BE2C (cell line): ENCODE measurements around the gene ARMC10.

Experiments used
- DNase-seq: peaks from one replicate; pipeline ENCODE4 v3.0.0-alpha.2; 2020
- H3K27me3 ChIP-seq: fragments of 250-450 bp; sonication (Bioruptor Pico); 2 replicates; pipeline ENCODE4 v1.5.1; 2020; ENCODE audit warnings: mild to moderate bottlenecking
- H3K36me3 ChIP-seq: fragments of 250-450 bp; sonication (Bioruptor Pico); 2 replicates; pipeline ENCODE4 v1.5.1; 2020; ENCODE audit warnings: mild to moderate bottlenecking
- H3K4me1 ChIP-seq: fragments of 250-450 bp; sonication (Bioruptor Pico); 2 replicates; pipeline ENCODE4 v1.5.1; 2020
- H3K4me3 ChIP-seq: 2 replicates; pipeline ENCODE4 v1.5.1; 2011; ENCODE audit warnings: low read depth, low read length
- H3K9me3 ChIP-seq: fragments of 250-450 bp; sonication (Bioruptor Pico); 2 replicates; pipeline ENCODE4 v1.5.1; 2020
- TF ChIP-seq, protein P1 (sequence below): IDR thresholded peaks from 2 replicates; pipeline ENCODE4 v1.5.1; 2012; ENCODE audit warnings: mild to moderate bottlenecking, low read depth, low read length

ARMC10 gene

DNA sequence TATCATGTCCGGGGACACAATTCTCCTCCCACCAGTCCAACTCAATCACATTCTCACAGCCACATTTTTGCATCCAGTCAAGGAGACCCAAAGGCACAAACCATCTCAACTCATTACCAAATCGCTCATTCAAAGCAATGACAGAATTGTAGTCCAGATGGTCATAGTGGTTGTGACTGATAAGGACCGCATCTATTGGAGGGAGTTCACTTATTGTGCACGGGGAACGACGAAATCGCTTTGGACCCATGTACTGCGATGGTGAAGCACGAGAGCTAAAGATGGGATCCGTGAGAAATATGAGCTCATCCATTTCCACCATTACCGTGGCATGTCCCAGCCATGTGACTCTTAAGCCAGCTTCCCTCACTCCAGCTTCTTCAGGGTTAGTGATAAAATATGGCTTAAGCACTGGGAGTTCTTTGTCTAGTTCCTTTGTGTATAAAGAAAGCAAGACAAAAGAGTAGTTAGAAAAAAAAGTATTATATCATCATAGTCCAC is 44.9 kb downstream of the ARMC10 start:
- H3K36me3 ChIP-seq: peaks cover 37% of the 10 kb centered on the region
- no peak overlapping the region for H3K4me3 ChIP-seq
- no peak for DNase-seq
- no peaks in the 10 kb centered on the region for H3K9me3 ChIP-seq
- no peaks in the 10 kb centered on the region for H3K4me1 ChIP-seq
- no peaks in the 10 kb centered on the region for H3K27me3 ChIP-seq
- TF ChIP-seq, protein P1, sequence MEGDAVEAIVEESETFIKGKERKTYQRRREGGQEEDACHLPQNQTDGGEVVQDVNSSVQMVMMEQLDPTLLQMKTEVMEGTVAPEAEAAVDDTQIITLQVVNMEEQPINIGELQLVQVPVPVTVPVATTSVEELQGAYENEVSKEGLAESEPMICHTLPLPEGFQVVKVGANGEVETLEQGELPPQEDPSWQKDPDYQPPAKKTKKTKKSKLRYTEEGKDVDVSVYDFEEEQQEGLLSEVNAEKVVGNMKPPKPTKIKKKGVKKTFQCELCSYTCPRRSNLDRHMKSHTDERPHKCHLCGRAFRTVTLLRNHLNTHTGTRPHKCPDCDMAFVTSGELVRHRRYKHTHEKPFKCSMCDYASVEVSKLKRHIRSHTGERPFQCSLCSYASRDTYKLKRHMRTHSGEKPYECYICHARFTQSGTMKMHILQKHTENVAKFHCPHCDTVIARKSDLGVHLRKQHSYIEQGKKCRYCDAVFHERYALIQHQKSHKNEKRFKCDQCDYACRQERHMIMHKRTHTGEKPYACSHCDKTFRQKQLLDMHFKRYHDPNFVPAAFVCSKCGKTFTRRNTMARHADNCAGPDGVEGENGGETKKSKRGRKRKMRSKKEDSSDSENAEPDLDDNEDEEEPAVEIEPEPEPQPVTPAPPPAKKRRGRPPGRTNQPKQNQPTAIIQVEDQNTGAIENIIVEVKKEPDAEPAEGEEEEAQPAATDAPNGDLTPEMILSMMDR: no peak

DNA sequence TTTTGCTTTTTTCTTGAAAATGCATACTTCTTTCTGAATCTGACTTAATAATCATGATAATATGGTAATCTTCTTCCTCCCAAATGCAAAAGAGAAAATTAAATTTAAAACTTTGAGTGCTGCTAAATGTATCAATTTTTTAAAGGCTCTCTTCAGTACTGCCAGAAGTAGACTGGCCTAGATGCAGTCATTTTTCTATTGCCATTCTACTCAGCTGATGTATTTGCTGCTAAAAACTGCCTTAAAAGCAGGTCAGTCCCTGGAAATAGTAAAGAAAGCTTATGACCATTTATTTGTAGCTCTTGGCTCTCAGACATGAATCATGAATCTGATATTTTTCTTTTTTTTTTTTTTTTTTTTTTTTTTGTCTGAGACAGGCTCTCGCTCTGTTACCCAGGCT is 45.4 kb downstream of the ARMC10 start:
- Histone ChIP-seq H3K9me3 (no peaks in the 10 kb centered on the region), H3K4me1 (no peaks in the 10 kb centered on the region), H3K27me3 (no peaks in the 10 kb centered on the region), H3K4me3 (no peak overlapping the region), H3K36me3 (peaks cover 40% of the 10 kb centered on the region)
- TF ChIP-seq, protein P1: no peak
- DNase-seq: no peak

DNA sequence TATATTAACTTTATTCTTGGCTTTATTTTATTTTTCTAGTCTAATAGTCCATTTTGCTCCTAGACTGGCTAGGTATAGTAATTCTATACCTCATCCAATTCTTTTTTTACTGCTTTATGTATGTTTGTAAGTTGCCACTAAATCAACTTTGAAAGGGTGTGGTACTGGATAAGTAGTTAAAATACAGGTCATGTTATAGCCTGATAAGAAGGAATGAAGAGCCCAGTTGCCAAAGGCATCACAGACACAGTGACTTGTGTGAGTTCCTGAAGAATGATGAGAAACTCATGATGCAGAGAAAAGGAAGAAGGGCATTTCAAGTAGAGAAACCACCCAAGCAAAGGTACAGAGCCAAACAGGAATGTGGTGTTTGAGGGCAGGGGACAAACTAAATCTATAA is 46.7 kb downstream of the ARMC10 start:
- TF ChIP-seq, protein P1: no peak
- H3K9me3 ChIP-seq: no peaks in the 10 kb centered on the region
- H3K27me3 ChIP-seq: no peaks in the 10 kb centered on the region
- H3K36me3 ChIP-seq: peaks cover 45% of the 10 kb centered on the region
- no peaks in the 10 kb centered on the region for H3K4me1 ChIP-seq
- no peak overlapping the region for H3K4me3 ChIP-seq
- DNase-seq: no peak

DNA sequence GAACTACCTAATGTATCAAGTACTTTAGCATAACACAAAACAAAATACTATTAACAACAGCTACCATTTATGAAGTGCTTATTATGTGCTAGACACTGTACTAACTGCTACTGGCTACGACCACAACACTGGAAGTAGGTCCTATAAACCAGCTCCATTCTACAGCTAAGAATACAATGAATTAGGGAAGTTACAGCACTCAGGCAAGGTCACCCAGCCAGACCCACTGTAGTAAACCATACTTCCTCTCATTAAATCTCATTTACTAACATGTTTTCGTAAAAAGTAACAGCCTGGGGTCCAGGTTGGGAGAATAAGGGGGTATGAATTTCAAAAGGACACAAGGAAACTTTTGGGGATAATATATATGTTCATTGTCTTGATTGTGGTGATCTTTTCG is 48.6 kb downstream of the ARMC10 start:
- no peak for DNase-seq
- Histone ChIP-seq H3K4me1 (no peaks in the 10 kb centered on the region), H3K9me3 (no peaks in the 10 kb centered on the region), H3K4me3 (no peak overlapping the region), H3K36me3 (peaks cover 52% of the 10 kb centered on the region), H3K27me3 (no peaks in the 10 kb centered on the region)
- TF ChIP-seq, protein P1: no peak

DNA sequence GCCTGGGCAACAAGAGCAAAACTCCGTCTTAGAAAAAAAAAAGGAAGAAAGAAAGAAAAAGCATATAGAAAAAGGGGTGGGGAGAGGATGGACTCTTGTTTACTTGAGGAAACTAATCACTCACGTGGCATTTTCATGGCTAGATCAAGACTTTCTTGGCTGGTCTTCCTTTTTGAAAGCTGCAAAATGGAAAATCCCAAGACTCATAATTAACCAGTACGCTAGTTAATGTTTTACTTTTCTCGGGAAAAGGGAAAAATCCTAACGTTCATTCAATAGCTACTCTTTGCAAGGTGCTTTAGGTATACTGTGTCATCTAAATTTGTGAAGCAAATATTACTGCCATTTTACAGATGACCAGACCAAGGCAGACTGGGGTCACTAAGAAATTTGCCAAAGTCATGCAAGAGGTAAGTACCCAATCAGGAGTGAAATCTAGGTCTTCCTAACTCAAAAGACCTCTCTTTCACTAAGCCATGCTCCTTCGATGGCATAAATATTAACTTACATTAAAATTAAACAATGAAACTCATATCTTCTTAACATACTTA is 49.6 kb downstream of the ARMC10 start:
- Histone ChIP-seq H3K9me3 (no peaks in the 10 kb centered on the region), H3K4me1 (no peaks in the 10 kb centered on the region), H3K36me3 (peaks cover 46% of the 10 kb centered on the region), H3K4me3 (no peak overlapping the region), H3K27me3 (no peaks in the 10 kb centered on the region)
- TF ChIP-seq, protein P1: no peak
- DNase-seq: no peak

DNA sequence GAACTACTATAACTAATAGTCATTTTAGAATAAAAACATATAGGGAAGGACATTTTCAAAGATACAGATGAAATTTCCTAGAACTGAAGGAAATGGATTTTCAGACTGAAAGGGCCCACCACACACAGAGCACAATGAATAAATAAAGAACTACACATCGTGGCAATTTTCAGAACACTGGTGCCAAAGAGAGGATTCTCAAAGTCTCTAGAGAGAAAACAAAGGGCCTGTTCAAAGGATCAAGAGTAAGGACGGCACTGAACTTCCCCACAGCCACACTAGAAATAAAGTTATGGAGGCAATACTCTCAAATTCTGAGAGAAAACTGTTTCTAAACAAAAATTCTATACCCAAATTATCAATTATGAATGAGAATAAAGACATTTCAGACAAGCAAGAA is 52.1 kb downstream of the ARMC10 start:
- H3K36me3 ChIP-seq: peaks cover 31% of the 10 kb centered on the region
- no peaks in the 10 kb centered on the region for H3K27me3 ChIP-seq
- H3K9me3 ChIP-seq: no peaks in the 10 kb centered on the region
- no peak overlapping the region for H3K4me3 ChIP-seq
- TF ChIP-seq, protein P1: no peak
- no peaks in the 10 kb centered on the region for H3K4me1 ChIP-seq
- DNase-seq: no peak
